VCaP (cell line): Measurements from ENCODE around the gene PARP4.
"Not testable (repeated sequence)": the region's sequence is repeated elsewhere in the genome, so short reads cannot be mapped to it uniquely, and the experiment has no call there.

ENCODE experiments used
- H3K27ac ChIP-seq: fragments of 450-650 bp; 2 replicates; pipeline ENCODE4 v1.5.1; 2017
- CTCF ChIP-seq: fragments of 450-650 bp; conservative IDR thresholded peaks from 2 replicates; pipeline ENCODE4 v1.5.1; 2017; ENCODE audit warnings: mild to moderate bottlenecking, moderate library complexity

The PARP4 gene

GRCh38 chr13:24502533-24503378, 9.8 kb downstream of the PARP4 start:
- H3K27ac ChIP-seq, result no peak overlapping the region
- TF ChIP-seq CTCF, result no peak

GRCh38 chr13:24500977-24501376, 11.6 kb downstream of the PARP4 start:
- TF ChIP-seq CTCF, result no peak
- no peak overlapping the region for H3K27ac ChIP-seq

GRCh38 chr13:24497742-24498141, 14.8 kb downstream of the PARP4 start:
- TF ChIP-seq CTCF, result no peak
- H3K27ac ChIP-seq, result no peak overlapping the region

GRCh38 chr13:24496295-24496694, 16.3 kb downstream of the PARP4 start:
- not testable (repeated sequence) for H3K27ac ChIP-seq

GRCh38 chr13:24495151-24495729, 17.3 kb downstream of the PARP4 start:
- no peak for TF ChIP-seq CTCF
- H3K27ac ChIP-seq, result peak overlapping the region; percentile 44

GRCh38 chr13:24493356-24493755, 19.2 kb downstream of the PARP4 start:
- no peak for TF ChIP-seq CTCF
- no peak overlapping the region for H3K27ac ChIP-seq

GRCh38 chr13:24491845-24492244, 20.7 kb downstream of the PARP4 start:
- TF ChIP-seq CTCF, result no peak; the same call in 1 of the 2 replicates
- no peak overlapping the region for H3K27ac ChIP-seq

GRCh38 chr13:24489721-24490120, 22.9 kb downstream of the PARP4 start:
- no peak for TF ChIP-seq CTCF
- H3K27ac ChIP-seq, result no peak overlapping the region

- H3K27ac ChIP-seq, result not testable (repeated sequence)
Observed at GRCh38 chr13:24488092-24488491, 24.5 kb downstream of the PARP4 start.

- H3K27ac ChIP-seq, result not testable (repeated sequence)
Observed at GRCh38 chr13:24486017-24486657, 26.4 kb downstream of the PARP4 start.
